Measurements from ENCODE around the gene SYCP3. TPM values are rescaled to one million over a fixed set of nuclear protein-coding genes. Genes with fewer than 3 reads are reported as not detected.

SYCP3 gene
- polyA plus RNA-seq, 1 donor from 2014 or later = 3.4 TPM

DNA sequence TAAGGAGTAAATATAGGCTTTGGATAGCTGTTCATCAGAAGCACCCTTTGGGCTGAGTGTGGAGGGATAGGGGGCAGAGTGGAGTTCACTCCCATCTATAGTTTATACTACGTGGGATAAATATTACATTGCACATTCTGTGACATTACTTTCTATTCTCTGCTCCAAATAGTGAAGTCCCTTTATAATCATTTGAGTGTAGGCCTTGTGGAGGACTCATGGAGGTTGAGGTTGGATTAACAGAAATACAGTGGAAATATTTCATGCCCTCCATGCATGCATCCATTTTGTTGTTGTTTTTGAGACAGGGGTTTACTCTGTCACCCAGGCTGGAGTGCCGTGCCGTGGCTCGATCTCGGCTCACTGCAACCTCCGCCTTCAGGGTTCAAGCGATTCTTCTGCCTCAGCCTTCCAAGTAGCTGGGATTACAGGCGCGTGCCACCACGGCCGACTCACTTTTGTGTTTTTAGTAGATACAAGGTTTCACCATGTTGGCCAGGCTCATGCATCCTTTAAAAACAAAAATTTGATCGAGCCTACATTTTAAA, 40.4 kb downstream of the SYCP3 start:
- peak; percentile 41 for TF ChIP-seq CTCF (IDR thresholded peaks at IDR 0.05; ENCODE audit: poor library complexity, severe bottlenecking)
- no peak for TF ChIP-seq POLR2AphosphoS5 (IDR thresholded peaks at IDR 0.05)
- H2AFZ ChIP-seq (ENCODE audit: low read depth, low read length) = no peak overlapping the region
- H3K4me2 ChIP-seq (ENCODE audit: low read length) = peak overlapping the region; percentile 96
- H3K9me3 ChIP-seq (ENCODE audit: low read length) = no peaks in the 10 kb centered on the region
- H3K9ac ChIP-seq (ENCODE audit: low read length) = no peak overlapping the region
- no peaks in the 10 kb centered on the region for H3K9me2 ChIP-seq (ENCODE audit: insufficient read depth, low read length)
- no peaks in the 10 kb centered on the region for H3K79me2 ChIP-seq (replicated peaks; ENCODE audit: insufficient read depth, low read length)
- peak overlapping the region; percentile 91 for H3K4me3 ChIP-seq (ENCODE audit: low read length)
- no peaks in the 10 kb centered on the region for H3K36me3 ChIP-seq (ENCODE audit: insufficient read depth, low read length)
- no peaks in the 10 kb centered on the region for H4K20me1 ChIP-seq (ENCODE audit: insufficient read depth)
- H3F3A ChIP-seq (ENCODE audit: insufficient read depth, low read length, poor library complexity, severe bottlenecking) = no peaks in the 10 kb centered on the region
- no peaks in the 10 kb centered on the region for H3K27me3 ChIP-seq (ENCODE audit: insufficient read depth, low read depth, low read length)
- no peak overlapping the region for H3K27ac ChIP-seq (ENCODE audit: low read length)

GRCh38 chr12:101697930-101698799, 41.1 kb downstream of the SYCP3 start:
- H2AFZ ChIP-seq (ENCODE audit: low read depth, low read length) = peak overlapping the region; percentile 35

More at GRCh38 chr12:101697930-101698799, 41.1 kb downstream of the SYCP3 start:
- H3K9me2 ChIP-seq (ENCODE audit: insufficient read depth, low read length) = no peaks in the 10 kb centered on the region
- no peaks in the 10 kb centered on the region for H3K79me2 ChIP-seq (replicated peaks; ENCODE audit: insufficient read depth, low read length)
- peak overlapping the region; percentile 96 for H3K4me2 ChIP-seq (ENCODE audit: low read length)
- no peak overlapping the region for H3K27ac ChIP-seq (ENCODE audit: low read length)
- H3K9me3 ChIP-seq (ENCODE audit: low read length) = no peaks in the 10 kb centered on the region
- H3K27me3 ChIP-seq (ENCODE audit: insufficient read depth, low read depth, low read length) = no peaks in the 10 kb centered on the region
- H3K4me3 ChIP-seq (ENCODE audit: low read length) = peak overlapping the region; percentile 91
- H3F3A ChIP-seq (ENCODE audit: insufficient read depth, low read length, poor library complexity, severe bottlenecking) = no peaks in the 10 kb centered on the region
- no peaks in the 10 kb centered on the region for H4K20me1 ChIP-seq (ENCODE audit: insufficient read depth)
- no peaks in the 10 kb centered on the region for H3K36me3 ChIP-seq (ENCODE audit: insufficient read depth, low read length)
- H3K9ac ChIP-seq (ENCODE audit: low read length) = peak overlapping the region; percentile 83
- TF ChIP-seq TAF1 (IDR thresholded peaks at IDR 0.05; ENCODE audit: low read depth) (peak; percentile 19), POLR2AphosphoS5 (IDR thresholded peaks at IDR 0.05) (no peak), MXI1 (conservative IDR thresholded peaks at IDR 0.05; ENCODE audit: poor library complexity, severe bottlenecking) (peak; percentile 69), SMC3 (conservative IDR thresholded peaks at IDR 0.05; ENCODE audit: poor library complexity) (no peak), CTCF (IDR thresholded peaks at IDR 0.05; ENCODE audit: poor library complexity, severe bottlenecking) (peak; percentile 19), EZH2 (IDR thresholded peaks at IDR 0.05; ENCODE audit: borderline replicate concordance, insufficient read depth, low read length, poor library complexity, severe bottlenecking) (no peak), EP300 (conservative IDR thresholded peaks at IDR 0.05; ENCODE audit: poor library complexity, severe bottlenecking) (no peak), RAD21 (conservative IDR thresholded peaks at IDR 0.05) (no peak)
- TF ChIP-seq, protein P1, sequence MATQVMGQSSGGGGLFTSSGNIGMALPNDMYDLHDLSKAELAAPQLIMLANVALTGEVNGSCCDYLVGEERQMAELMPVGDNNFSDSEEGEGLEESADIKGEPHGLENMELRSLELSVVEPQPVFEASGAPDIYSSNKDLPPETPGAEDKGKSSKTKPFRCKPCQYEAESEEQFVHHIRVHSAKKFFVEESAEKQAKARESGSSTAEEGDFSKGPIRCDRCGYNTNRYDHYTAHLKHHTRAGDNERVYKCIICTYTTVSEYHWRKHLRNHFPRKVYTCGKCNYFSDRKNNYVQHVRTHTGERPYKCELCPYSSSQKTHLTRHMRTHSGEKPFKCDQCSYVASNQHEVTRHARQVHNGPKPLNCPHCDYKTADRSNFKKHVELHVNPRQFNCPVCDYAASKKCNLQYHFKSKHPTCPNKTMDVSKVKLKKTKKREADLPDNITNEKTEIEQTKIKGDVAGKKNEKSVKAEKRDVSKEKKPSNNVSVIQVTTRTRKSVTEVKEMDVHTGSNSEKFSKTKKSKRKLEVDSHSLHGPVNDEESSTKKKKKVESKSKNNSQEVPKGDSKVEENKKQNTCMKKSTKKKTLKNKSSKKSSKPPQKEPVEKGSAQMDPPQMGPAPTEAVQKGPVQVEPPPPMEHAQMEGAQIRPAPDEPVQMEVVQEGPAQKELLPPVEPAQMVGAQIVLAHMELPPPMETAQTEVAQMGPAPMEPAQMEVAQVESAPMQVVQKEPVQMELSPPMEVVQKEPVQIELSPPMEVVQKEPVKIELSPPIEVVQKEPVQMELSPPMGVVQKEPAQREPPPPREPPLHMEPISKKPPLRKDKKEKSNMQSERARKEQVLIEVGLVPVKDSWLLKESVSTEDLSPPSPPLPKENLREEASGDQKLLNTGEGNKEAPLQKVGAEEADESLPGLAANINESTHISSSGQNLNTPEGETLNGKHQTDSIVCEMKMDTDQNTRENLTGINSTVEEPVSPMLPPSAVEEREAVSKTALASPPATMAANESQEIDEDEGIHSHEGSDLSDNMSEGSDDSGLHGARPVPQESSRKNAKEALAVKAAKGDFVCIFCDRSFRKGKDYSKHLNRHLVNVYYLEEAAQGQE (IDR thresholded peaks at IDR 0.05; ENCODE audit: borderline replicate concordance) = no peak
